AG09309 (cell line): ENCODE data around the gene UBA1.

Experiments
- DNase-seq: peaks from one replicate; pipeline ENCODE4 v3.0.0-alpha.2; 2010; ENCODE audit warnings: low read depth
- H3K4me3 ChIP-seq: 2 replicates; pipeline ENCODE4 v1.5.1; 2011; ENCODE audit warnings: mild to moderate bottlenecking, low read depth, low read length, moderate library complexity; ENCODE audit not compliant: control insufficient read depth
- CTCF ChIP-seq: IDR thresholded peaks from 2 replicates; pipeline ENCODE4 v1.5.1; 2011; ENCODE audit warnings: mild to moderate bottlenecking, low read depth, low read length, inconsistent platforms; ENCODE audit not compliant: insufficient read depth, control insufficient read depth; ENCODE audit errors: missing control alignments

UBA1 gene

GRCh38 chrX:47186096-47186740 lies 7.4 kb upstream of the UBA1 start:
- DNase-seq, result no peak
- TF ChIP-seq CTCF, result no peak
- H3K4me3 ChIP-seq, result no peak overlapping the region

GRCh38 chrX:47187106-47187677 lies 6.4 kb upstream of the UBA1 start:
- H3K4me3 ChIP-seq, result no peak overlapping the region
- no peak for TF ChIP-seq CTCF
- DNase-seq, result no peak

GRCh38 chrX:47189906-47190305 lies 3.7 kb upstream of the UBA1 start:
- DNase-seq, result no peak
- TF ChIP-seq CTCF, result no peak
- no peak overlapping the region for H3K4me3 ChIP-seq

GRCh38 chrX:47190445-47191269 lies 3.0 kb upstream of the UBA1 start:
- peak overlapping the region; percentile 63 for H3K4me3 ChIP-seq
- peak; percentile 78 for DNase-seq
- TF ChIP-seq CTCF, result no peak

GRCh38 chrX:47191331-47191730 lies 2.3 kb upstream of the UBA1 start:
- peak overlapping the region; percentile 63 for H3K4me3 ChIP-seq
- no peak for DNase-seq
- TF ChIP-seq CTCF, result no peak

GRCh38 chrX:47191806-47192401 lies 1.7 kb upstream of the UBA1 start:
- H3K4me3 ChIP-seq, result peak overlapping the region; percentile 63
- TF ChIP-seq CTCF, result no peak
- DNase-seq, result no peak
